Sigmoid colon (tissue), 4 donors: Measurements from ENCODE around the gene SELE.

Experiments
- CTCF ChIP-seq, 4 experiments: fragments of 450-650 bp in 3 of 4; fragments of 200-600 bp in 1 of 4; IDR thresholded peaks; one replicate each; pipeline ENCODE4 v1.5.1; 2016 to 2019; ENCODE audit warnings: antibody characterized with exemption in 4 of 4, mild to moderate bottlenecking in 3 of 4, moderate library complexity in 2 of 4
- POLR2AphosphoS5 ChIP-seq, 4 donors: sonication (generic); formaldehyde crosslinking; IDR thresholded peaks; one replicate each; pipeline ENCODE4 v1.6.1; 2017; ENCODE audit warnings: antibody characterized with exemption in 4 of 4

- TF ChIP-seq POLR2AphosphoS5 (IDR thresholded peaks at IDR 0.05) (no peak), CTCF (IDR thresholded peaks at IDR 0.05) (no peak)
Observed at GRCh38 chr1:169704797-169705196, 29.1 kb downstream of the SELE start.
